HT-29 (cell line): ENCODE data around the gene CD8B2. TPM values are rescaled to one million over a fixed set of nuclear protein-coding genes. Genes with fewer than 3 reads are reported as not detected.
"Not testable (repeated sequence)": the region's sequence is repeated elsewhere in the genome, so short reads cannot be mapped to it uniquely, and the experiment has no call there.

ENCODE experiments used
- DNase-seq: peaks from one replicate; pipeline ENCODE4 v3.0.0-alpha.2; 2015; ENCODE audit warnings: low spot score
- total RNA-seq: library from RNA; depleted of rRNA; stranded (reverse); fragments of >200 nt; shearing (Covaris generic); gene quantifications from 2 replicates; pipeline ENCODE4 v1.2.3, GENCODE V29; 2014; rRNA removed

The CD8B2 gene
- total RNA-seq: not detected in 2 replicates

DNA sequence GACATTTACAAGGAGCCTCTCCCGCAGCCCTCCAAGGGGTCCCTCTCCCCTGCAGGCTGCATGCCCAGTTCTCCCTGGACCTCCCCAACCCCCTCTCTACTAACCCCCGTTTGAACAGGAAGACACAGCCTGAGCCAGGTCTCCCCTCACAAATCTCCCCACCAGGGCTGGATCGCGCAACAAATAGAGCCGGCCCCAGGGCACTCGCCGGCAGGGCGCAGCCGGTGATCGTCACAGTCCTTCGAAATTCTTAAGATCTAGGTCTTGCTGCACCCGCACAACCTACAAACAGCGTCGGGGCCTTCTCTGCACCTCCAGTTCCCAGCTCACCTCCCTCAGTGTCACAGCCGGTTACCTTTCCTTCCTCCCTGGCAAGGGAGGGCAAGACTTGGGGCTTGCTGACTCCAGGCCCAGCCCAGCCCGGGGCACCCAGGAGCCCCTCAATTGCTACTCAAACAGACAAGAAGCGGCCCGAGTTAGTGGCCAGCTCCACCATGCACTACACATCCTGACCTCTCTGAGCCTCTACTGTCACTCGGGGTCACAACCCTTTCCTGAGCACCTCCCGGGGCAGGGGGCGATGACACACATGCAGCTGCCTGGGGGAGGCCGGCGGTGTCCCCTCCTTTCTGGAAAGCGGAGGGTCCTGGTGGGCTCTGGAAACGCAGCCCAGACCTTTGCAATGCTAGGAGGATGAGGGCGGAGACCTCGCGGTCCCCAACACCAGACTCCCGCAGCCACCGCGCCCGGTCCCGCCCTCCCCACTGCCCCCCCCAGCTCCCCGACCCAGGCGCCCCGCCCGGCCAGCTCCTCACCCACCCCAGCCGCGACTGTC lies at the start of gene CD8B2:
Gene CD8B2 (plus strand): TSS at position 814 of the 835 bp plus-strand sequence. CDS start 63 bp downstream, outside the sequence.
- DNase-seq: not testable (repeated sequence)

DNA sequence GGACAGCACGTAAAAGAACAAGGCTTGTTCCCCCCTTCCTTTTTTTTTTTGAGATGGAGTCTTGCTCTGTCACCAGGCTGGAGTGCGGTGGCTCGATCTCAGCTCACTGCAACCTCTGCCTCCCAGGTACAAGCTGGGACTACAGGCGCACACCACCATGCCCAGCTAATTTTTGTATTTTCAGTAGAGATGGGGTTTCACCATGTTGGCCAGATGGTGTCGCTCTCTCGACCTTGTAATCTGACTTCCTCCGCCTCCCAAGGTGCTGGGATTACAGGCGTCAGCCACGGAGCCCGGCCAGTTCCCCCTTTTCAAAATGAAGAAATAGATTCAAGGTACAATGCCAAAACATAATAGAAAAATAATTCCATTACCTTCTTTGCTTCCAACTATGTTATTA lies 25.3 kb upstream of the CD8B2 start:
- DNase-seq: not testable (repeated sequence)

DNA sequence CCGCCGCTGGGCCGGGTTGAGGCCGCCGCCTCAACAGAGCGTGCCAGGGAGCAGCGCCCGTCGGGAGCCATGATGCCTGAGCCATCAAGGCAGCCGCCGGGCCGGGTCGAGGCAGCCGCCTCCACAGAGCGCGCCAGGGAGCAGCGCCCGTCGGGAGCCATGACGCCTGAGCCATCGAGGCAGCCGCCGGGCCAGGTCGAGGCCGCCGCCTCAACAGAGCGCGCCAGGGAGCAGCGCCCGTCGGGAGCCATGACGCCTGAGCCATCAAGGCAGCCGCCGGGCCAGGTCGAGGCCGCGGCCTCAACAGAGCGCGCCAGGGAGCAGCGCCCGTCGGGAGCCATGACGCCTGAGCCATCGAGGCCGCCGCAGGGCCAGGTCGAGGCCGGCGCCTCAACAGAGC lies 19.6 kb upstream of the CD8B2 start:
- not testable (repeated sequence) for DNase-seq

DNA sequence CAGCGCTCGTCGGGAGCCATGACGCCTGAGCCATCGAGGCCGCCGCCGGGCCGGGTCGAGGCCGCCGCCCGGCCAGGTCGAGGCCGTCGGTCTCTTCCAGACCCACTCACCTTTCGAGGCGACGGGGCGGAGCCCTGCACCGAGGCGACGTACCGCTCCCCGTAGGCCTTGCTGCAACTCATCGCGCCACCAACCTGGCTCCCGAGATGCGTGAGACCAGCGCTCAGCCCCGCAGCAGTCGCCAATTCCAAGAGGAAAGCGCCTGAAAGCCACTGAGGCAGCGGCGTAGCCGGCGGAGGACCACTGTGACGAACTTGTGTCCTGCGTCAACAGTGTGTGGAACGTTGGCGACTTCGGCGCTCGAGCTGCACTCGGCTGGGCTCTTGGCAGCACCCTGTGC lies 19.1 kb upstream of the CD8B2 start, which contains the start of gene RGPD3:
Gene RGPD3 (minus strand): TSS at position 307 of the 400 bp plus-strand sequence. CDS start 125 bp downstream, at position 182.
- not testable (repeated sequence) for DNase-seq

DNA sequence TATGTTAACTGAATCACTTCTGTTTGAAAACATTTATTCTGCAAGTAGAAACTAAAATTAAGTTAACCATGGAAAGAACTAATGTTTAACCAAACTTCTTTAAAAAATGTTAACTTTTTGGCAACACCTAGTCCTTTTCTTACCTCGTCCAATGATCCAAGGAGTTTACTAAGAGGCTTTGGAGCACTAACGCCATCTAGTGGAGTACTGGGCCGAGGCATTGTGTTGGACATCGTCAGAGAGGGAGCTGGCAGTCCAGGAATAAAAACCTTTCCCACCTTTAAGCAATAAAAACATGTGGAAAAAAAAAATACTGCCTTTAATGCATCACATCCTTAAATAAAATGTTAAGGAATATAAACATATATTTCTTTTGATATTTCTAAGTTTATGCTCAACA lies 16.5 kb upstream of the CD8B2 start:
- DNase-seq: not testable (repeated sequence)

DNA sequence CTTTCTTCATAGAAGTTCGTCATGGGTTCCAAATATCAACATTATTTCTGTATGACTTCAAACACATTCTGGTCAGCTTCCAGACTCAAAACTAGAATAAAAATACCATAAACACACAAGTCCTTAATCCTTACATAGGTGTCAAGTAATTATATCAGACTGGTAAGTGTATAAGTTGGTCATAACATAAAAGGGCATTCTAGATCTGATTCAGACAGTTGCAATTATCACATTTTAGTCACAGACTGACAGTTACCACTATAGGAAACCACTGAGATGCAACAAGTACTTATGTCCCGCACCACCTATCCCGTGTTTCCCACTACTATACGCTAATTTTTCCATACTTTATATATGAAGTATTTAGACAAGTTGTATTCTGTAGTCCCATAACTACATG lies 9.5 kb upstream of the CD8B2 start:
- not testable (repeated sequence) for DNase-seq

DNA sequence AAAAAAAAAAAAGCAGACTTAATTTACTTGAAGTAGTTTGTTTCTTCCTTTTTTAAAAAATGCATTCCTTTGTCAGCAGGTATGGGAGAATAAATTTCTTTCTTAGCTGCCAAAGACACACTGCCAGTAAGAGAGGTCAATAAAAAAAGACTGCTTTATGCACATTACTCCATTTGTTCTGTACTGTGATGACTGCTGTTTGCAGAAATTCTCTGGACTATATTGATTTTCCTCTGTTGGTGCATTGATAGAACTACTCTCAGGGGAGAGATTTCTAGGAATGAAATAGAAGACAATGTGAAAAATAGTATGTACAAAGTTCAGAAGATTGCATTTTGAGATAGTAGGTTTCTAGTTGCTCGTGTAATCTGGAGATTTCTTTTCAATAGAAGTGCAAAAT lies 7.6 kb upstream of the CD8B2 start:
- not testable (repeated sequence) for DNase-seq

DNA sequence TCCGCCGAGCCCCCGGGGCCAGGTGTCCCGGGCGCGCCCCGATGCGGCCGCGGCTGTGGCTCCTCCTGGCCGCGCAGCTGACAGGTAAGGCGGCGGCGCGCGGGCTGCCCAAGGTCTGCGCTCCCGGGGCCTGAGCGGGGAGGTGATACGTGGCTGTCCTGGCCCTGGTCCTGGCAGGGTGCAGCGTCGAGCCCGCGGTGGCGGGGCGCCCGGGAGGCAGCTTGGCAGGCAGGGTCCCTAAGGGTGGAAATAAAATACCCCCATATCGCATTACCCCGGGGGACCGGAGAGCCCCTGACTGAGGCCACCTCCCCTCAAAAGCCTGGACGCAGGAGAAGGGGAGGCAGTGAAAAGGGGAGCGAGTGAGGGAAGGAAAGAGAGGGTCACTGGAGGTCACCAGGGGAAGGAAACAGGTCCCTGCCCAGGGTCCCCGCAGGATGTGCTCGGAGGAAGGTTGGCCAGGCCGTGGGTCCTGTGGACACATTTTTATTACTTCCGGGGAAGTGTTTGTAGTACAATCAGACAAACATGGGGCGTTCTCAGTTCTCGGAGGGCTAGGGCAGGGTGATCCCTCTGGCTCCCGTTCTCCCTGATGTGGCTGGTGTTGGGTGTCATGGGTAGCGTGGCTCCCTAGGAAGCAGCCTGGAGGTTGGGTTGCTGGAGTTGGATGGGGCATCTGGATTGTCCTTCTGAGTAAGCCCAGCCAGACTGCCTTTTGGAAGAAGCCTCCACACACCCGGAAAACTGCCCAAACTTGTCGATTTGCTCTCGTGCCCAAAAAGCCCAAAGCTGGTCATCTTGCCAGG lies 425 bp downstream of the CD8B2 start:
- not testable (repeated sequence) for DNase-seq

DNA sequence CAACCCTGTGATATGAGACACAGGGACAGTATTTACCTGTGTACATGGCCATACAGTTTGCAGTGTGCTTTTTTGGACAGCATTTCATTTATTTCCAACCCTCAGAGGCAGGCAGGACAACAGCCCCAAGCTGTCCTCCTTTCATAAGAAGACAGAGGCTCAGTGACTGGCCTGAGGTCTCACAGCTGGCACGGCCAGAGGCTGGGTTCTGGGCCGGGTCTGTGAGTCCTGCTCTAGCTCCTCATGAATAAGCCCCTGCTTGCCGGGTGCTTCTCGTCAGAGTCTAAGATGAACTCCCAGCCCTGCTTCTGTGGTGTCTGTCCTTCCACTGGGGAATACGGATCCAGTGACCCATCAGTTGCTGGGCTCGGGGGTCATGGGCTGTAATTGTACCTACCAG lies 2.5 kb downstream of the CD8B2 start:
- not testable (repeated sequence) for DNase-seq

DNA sequence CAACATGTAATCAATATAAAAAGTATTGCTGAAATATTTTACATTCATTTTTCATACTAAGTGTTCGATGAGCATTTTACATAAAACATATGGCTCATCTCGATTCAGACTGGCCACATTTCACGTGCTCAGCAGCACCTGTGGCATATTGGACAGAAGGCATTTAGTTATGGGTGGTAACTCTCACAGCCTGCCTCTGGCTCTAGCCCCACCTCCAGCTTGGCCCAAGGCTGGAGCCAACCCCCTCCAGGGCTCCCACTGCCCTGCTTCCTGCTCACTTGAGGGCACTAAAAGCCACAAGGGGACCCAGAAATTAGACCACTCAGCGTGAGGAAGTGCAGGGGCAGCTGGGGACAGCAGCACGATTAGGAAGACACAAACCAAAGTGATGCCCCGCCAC lies 5.2 kb downstream of the CD8B2 start:
- not testable (repeated sequence) for DNase-seq

DNA sequence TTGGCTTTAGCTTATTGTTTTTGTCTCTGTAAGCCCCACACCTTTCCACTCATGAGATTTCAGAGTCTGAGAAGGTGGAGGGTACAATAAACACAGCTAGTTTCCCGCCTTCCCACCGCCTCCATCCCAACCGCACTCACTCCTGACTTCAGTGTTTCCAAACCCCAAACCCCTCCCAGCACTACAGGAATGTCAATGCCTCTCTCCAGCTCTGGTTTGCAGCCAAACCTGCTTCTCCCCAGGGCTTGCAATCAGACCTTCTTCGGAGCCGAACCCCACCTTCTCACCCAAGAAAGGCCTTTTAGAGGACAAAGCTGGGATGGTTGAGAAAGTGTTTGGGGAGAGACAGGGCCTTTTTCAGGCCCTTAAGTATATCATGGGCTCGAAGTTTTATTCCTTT lies 5.7 kb downstream of the CD8B2 start:
- DNase-seq: not testable (repeated sequence)

DNA sequence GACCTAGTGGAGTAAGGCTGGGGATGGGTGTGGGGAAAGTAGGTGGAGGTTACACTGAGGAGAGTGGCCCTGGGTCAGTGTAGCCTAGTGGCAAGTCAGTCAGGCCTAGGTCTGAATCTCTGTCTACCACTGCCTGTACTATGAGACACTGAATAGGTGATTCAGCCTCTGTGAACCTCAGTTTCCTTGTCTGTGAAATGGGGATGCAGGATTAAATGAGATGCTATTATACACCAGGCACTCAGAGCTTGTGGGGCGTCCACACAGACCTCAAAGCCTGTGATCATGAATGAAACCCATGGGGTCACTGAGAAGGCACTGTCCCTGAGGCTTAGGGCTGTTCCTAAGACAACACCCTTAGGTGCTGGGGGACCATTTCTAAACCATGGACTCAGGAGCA lies 11.4 kb downstream of the CD8B2 start:
- DNase-seq: not testable (repeated sequence)

DNA sequence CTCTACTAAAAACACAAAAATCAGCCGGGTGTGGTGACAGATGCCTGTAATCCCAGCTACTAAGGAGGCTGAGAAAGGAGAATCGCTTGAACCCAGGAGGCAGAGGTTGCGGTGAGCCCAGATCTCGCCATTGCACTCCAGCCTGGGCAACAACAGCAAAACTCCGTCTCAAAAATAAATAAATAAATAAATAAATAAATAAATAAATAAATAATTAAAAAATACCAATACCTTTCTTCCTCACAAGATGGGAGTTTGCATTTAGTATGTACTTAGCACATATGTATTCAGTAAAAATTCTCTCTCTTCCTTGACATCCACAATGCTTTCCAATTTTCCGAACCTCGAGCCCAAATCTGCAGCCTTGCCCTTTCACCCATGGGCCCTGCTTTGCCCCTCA lies 13.2 kb downstream of the CD8B2 start:
- not testable (repeated sequence) for DNase-seq

DNA sequence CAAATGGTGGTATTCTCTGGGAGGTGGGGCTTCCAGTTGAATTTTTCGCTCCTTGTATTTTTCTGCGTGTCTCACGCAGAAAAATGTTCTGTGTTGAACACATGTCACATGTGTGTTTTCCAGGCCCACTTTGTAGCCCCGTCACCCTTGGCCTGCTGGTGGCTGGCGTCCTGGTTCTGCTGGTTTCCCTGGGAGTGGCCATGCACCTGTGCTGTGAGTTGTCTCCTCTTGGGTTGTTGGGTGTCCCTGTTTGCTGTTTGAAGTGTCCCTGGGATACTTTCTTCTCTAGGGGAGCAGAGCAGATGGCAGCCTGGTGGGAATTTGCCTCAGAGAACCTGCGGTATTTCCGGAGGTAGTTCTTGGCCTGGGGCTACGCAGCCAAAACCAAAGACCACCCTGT lies 15.2 kb downstream of the CD8B2 start:
- DNase-seq: not testable (repeated sequence)

DNA sequence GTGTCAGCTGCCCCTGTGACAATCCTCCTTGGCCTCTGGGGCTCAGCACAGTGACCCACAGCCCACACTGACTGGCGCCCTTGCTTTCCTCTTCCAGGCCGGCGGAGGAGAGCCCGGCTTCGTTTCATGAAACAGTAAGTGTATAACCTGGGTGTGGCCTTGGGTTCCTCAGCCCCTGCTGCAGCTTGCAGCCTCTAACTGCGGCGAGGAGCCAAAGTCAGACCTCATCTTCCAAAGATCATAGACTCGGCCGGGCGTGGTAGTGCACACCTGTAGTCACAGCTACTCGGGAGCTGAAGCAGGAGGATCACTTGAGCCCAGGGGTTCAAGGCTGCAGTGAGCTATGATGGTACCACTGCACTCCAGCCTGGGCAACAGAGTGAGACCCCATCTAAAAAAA lies 17.0 kb downstream of the CD8B2 start:
- DNase-seq: not testable (repeated sequence)

DNA sequence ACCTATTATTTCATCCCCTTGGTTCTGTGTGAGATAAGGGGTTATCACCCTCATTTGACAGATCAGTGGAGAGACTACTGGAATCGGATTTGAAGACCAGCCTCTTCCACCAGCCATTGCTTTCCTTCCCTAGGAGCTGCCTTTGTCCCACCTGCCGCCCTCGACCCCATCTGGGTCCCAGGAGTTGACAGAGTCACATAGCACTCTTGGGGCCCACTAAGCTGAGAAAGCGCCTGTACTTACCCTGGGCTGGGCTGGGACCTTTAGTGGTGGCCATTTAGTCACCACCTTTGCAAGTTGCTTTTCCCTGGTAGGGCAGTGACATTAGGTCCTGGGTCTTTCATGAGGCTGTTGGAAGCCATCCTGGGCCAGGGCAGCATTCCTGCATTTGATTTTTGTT lies 17.6 kb downstream of the CD8B2 start:
- DNase-seq: not testable (repeated sequence)

DNA sequence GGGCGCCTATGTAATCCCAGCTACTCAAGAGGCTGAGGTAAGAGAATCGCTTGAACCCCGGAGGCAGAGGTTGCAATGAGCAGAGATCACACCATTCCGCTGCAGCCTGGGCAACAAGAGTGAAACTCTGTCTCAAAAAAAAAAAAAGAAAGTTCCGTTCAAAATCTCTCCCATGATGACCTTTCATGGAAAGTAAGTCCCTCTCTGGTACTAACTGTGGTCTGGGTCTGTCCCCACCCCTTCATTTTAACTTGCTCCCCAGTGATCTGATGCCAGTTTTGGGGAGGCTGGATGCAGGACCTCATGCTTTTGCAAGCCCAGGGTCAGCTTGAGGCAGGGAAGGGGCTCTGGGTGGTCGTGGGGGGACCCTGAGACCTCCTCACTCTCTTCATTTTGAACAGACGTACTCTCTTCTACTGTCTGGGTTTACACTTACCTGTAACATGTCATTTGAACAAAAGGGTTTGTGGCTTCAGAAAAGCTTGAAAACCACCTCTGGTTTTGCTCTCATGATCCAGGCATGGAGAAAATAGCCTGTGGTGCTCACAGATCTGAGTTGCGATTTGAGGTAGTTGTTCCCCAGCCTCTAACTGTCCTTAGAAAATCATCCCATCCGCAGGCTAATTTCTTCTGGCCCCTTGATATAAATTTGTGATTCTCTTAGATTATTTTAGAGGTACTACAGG lies 19.0 kb downstream of the CD8B2 start:
- not testable (repeated sequence) for DNase-seq

DNA sequence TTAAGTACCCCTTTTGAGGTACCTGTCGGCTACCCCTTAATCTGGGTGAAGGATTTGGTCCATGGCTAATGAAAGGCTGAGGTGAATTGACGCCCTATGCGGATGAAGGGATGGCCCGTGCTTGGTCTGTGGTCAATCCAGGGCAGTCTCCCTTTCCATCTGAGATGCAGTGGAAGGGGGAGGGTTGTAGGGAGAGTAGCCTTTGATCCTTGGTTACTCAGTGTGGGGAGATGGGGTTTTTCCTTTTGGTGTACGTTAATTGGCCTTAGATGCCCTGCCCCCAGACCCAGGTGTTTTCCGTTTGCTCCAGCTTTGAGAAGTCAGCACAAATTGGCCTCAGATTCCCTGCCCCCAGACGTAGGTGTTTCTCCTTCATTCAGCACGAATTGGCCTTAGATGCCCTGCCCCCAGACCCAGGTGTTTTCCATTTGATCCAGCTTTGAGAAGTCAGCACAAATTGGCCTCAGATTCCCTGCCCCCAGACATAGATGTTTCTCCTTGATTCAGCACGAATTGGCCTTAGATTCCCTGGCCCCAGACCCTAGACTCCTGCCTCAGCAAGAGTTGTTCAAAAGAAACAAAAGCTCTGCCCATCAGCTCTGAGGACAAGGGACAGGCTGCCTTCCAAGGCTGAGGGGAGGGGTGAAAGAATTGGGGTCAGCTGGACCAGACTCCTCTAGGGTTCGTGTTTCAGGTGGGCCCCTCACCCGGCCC lies 21.7 kb downstream of the CD8B2 start:
- not testable (repeated sequence) for DNase-seq

DNA sequence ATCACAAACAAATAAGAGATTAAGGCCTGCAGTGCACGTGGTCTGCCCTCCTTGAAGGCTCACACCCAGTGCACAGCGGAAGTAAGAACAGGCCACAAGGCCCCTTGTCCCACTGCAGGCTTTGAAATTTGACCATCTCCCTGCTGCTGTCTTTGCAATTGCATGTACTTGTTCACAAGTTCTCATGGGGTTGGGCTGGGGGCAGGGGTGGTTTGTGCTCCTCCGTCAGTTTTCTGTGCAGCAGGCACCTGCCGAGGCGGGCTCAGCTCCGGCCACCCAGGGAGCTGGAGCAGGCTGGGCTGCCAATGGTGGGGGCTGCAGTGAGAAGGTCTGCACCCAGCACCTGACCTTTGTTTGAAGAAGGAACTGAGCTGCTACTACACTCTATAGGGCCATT lies 22.2 kb downstream of the CD8B2 start:
- DNase-seq: not testable (repeated sequence)

DNA sequence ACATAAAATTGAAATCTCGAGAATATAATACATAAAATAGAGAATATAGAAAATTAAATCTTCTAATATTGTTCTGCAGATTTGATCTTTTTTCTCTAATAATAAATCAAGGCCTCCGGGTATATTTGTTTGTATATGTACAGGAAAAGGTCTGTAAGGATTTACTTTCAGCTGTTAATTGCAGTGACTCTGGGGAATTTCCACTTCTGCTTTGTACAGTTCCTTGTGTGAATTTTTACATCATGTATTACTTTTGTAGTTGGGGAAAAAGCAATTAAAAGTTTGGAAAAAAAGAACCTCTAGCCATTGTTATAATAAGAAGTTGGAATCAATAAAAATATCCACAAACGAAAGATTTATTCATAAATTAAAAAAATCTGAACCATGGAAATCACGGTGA lies 23.6 kb downstream of the CD8B2 start:
- DNase-seq: not testable (repeated sequence)

DNA sequence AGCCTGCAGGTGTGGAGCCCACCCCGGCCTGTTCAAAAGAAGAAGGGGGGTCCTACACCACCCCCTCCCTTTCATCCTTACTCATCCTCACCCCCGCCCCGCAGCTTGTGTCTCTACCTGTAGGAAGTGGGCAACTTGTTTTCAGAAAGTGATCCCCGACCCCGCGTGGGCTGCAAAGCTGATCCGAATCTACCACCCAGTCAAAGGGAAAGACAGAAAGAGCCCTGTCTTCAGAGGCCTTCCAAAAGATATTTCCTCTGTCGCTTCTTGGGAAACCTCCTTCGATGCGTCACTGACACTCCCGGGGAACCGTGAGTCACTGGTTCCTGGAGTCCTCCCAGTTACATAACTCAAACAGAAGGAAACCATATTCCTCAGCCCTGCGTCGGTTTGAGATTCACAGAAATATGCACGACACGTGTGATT lies 24.3 kb downstream of the CD8B2 start:
- peak; percentile 25 for DNase-seq
